Daoy (cell line): Measurements from ENCODE around the gene CDH12. TPM values are rescaled to one million over a fixed set of nuclear protein-coding genes. Genes with fewer than 3 reads are reported as not detected.

ENCODE experiments used
- DNase-seq: peaks from one replicate; pipeline ENCODE4 v3.0.0-alpha.2; 2015; ENCODE audit warnings: low read depth
- total RNA-seq: library from RNA; depleted of rRNA; stranded (reverse); fragments of >200 nt; shearing (Covaris generic); gene quantifications from 2 replicates; pipeline ENCODE4 v1.2.3, GENCODE V29; 2014

The CDH12 gene
- total RNA-seq, 1 experiment from 2014 or later: 0.06 TPM

- DNase-seq: peak; percentile 19
These were observed 1029.6 kb downstream of the CDH12 start for GRCh38 chr5:21823588-21823987.

GRCh38 chr5:21823076-21823574 is 1030.0 kb downstream of the CDH12 start:
- no peak for DNase-seq

GRCh38 chr5:21820527-21820926 is 1032.6 kb downstream of the CDH12 start:
- DNase-seq: no peak

GRCh38 chr5:21818370-21818720 is 1034.8 kb downstream of the CDH12 start:
- DNase-seq: no peak

- no peak for DNase-seq
These were observed 1035.3 kb downstream of the CDH12 start for GRCh38 chr5:21817668-21818369.

GRCh38 chr5:21810737-21811316 is 1042.3 kb downstream of the CDH12 start:
- no peak for DNase-seq

GRCh38 chr5:21809611-21810010 is 1043.5 kb downstream of the CDH12 start:
- DNase-seq: no peak

- no peak for DNase-seq
These were observed 1045.2 kb downstream of the CDH12 start for GRCh38 chr5:21807953-21808352.

- peak; percentile 76 for DNase-seq
These were observed 1046.2 kb downstream of the CDH12 start for GRCh38 chr5:21806943-21807342.

GRCh38 chr5:21806271-21806670 is 1046.9 kb downstream of the CDH12 start:
- DNase-seq: no peak

GRCh38 chr5:21802869-21803490 is 1050.2 kb downstream of the CDH12 start:
- DNase-seq: no peak

- DNase-seq: no peak
These were observed 1051.0 kb downstream of the CDH12 start for GRCh38 chr5:21802100-21802499.

GRCh38 chr5:21792748-21793147 is 1060.4 kb downstream of the CDH12 start:
- no peak for DNase-seq

GRCh38 chr5:21791304-21791703 is 1061.8 kb downstream of the CDH12 start:
- no peak for DNase-seq

GRCh38 chr5:21784487-21784886 is 1068.7 kb downstream of the CDH12 start:
- no peak for DNase-seq

- no peak for DNase-seq
These were observed 1070.0 kb downstream of the CDH12 start for GRCh38 chr5:21783074-21783679.

- DNase-seq: no peak
These were observed 1076.7 kb downstream of the CDH12 start for GRCh38 chr5:21776466-21776865.

- DNase-seq: peak; percentile 52
These were observed 1078.3 kb downstream of the CDH12 start for GRCh38 chr5:21774801-21775200.

- no peak for DNase-seq
These were observed 1078.9 kb downstream of the CDH12 start for GRCh38 chr5:21774281-21774680.

GRCh38 chr5:21773456-21773855 is 1079.7 kb downstream of the CDH12 start:
- no peak for DNase-seq

- DNase-seq: no peak
These were observed 1087.7 kb downstream of the CDH12 start for GRCh38 chr5:21765406-21765805.

GRCh38 chr5:21739096-21739495 is 1114.0 kb downstream of the CDH12 start:
- DNase-seq: no peak

- no peak for DNase-seq
These were observed 1129.6 kb downstream of the CDH12 start for GRCh38 chr5:21723500-21723899.
